Measurements from ENCODE around the gene EPGN. TPM values are rescaled to one million over a fixed set of nuclear protein-coding genes. Genes with fewer than 3 reads are reported as not detected.

Gene EPGN
- total and polyA plus RNA-seq, 12 donors: 0.07 to 0.46 (median 0.44) TPM; not detected in 9

DNA sequence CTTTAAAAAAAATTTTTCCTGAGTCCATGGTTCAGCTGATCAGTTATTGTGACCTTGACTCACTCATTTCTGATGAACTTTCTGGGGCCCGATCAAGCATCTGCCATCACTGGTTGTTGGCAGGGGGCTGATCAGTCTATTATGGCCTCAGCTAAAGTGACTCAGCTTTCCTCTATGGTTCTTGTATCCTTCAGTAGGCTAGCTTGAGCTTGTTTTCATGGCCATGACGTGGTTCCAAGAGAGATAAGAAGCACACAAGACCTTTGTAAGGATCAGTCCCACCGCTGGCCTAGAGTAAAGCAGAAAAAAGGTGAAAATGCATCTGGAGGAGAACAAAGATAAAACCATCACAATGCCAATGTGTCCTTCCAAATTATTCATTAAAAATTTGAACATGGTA lies 29.8 kb upstream of the EPGN start:
- Histone ChIP-seq H3K4me3 (no peak overlapping the region), H3K9me3 (replicated peaks in 1 of 3) (no peaks in the 10 kb centered on the region), H3K4me1 (replicated peaks in 1 of 2) (no peaks in the 10 kb centered on the region), H3K36me3 (replicated peaks in 1 of 2) (no peaks in the 10 kb centered on the region), H3K27ac (no peak overlapping the region), H3K27me3 (no peaks in the 10 kb centered on the region)
- TF ChIP-seq, protein P1, sequence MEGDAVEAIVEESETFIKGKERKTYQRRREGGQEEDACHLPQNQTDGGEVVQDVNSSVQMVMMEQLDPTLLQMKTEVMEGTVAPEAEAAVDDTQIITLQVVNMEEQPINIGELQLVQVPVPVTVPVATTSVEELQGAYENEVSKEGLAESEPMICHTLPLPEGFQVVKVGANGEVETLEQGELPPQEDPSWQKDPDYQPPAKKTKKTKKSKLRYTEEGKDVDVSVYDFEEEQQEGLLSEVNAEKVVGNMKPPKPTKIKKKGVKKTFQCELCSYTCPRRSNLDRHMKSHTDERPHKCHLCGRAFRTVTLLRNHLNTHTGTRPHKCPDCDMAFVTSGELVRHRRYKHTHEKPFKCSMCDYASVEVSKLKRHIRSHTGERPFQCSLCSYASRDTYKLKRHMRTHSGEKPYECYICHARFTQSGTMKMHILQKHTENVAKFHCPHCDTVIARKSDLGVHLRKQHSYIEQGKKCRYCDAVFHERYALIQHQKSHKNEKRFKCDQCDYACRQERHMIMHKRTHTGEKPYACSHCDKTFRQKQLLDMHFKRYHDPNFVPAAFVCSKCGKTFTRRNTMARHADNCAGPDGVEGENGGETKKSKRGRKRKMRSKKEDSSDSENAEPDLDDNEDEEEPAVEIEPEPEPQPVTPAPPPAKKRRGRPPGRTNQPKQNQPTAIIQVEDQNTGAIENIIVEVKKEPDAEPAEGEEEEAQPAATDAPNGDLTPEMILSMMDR (IDR thresholded peaks at IDR 0.05): no peak
- TF ChIP-seq POLR2A (IDR thresholded peaks at IDR 0.05): no peak
- 47 to 57% (median 49%) methylated on average over 3 of the region's 3 CpGs for WGBS, 4 donors
- intact Hi-C loops (cut with DNase I): no loop called here
- DNase-seq: peak in 4 of 7 donors; percentile 12 to 23 (median 20)

DNA sequence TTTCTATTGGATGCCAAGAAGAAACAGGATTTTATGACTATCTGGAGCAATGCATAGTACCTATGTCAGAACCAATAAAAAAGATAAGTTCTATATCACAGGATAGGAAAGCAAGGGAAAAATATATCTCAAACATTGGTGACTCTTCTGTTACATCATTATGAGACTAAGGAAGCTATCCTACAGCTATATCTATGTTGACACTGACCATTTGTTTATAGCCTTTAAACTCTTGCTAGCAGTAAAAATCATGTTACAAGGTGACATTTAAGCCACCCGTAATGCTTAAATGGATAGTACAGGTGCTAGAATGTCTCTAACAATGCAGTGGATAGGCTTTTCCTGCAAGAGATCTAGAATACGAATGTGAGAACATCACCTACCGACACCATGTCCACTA lies 28.6 kb upstream of the EPGN start:
- no peak overlapping the region for H3K27ac ChIP-seq
- no peak overlapping the region for H3K4me3 ChIP-seq
- H3K36me3 ChIP-seq (replicated peaks in 1 of 2): no peaks in the 10 kb centered on the region
- H3K4me1 ChIP-seq (replicated peaks in 1 of 2): no peaks in the 10 kb centered on the region
- DNase-seq: no peak
- no peaks in the 10 kb centered on the region for H3K9me3 ChIP-seq (replicated peaks in 1 of 3)
- intact Hi-C loops (cut with DNase I): no loop called here
- H3K27me3 ChIP-seq: no peaks in the 10 kb centered on the region
- WGBS, 4 donors: 87 to 96% (median 94%) methylated on average over 3 of the region's 3 CpGs
- TF ChIP-seq, protein P1 (IDR thresholded peaks at IDR 0.05): no peak
- no peak for TF ChIP-seq POLR2A (IDR thresholded peaks at IDR 0.05)

DNA sequence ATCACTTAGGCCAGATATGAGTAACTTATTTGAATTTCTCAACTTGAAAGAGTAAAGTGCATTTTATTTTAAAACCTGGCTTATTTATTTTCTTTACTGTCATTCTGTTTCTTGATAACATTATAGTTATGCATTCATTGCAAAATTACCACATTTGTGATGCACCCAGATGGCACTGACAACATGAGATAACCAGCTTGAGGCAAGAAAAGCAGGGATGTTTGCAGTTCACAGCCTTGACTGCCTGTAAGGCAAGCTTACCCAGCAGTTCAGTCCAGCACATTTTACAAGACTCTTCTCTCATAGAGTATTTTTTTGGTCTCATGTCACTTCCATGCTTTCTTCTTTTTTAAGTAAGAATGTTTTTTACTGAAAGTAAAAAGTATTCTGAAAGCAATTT lies 25.3 kb upstream of the EPGN start:
- intact Hi-C loops (cut with DNase I): no loop called here
- H3K4me1 ChIP-seq (replicated peaks in 1 of 2): no peaks in the 10 kb centered on the region
- no peaks in the 10 kb centered on the region for H3K27me3 ChIP-seq
- no peaks in the 10 kb centered on the region for H3K36me3 ChIP-seq (replicated peaks in 1 of 2)
- no peak overlapping the region for H3K4me3 ChIP-seq
- DNase-seq: peak in 1 of 7 donors; percentile 21
- TF ChIP-seq, protein P1 (IDR thresholded peaks at IDR 0.05): no peak
- TF ChIP-seq POLR2A (IDR thresholded peaks at IDR 0.05): no peak
- no peak overlapping the region for H3K27ac ChIP-seq
- H3K9me3 ChIP-seq (replicated peaks in 1 of 3): no peaks in the 10 kb centered on the region

DNA sequence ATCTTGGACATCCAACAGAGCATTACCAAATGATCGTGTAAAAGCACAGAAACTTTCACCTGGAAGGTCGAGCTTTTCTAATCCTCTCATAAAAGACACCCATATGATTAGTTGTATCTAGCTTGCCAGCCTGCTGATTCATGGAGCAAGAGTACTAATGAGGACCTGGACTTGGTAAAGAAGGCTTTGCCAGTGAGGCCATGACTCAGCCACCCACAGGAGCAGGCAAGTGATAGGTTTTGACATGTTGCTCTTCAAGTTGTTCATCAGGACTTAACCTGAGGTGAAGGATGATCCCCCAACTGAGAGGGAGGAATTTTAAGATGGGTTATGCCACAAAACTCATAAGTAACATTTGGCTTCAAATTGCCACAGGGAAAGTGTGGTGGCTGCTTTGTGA lies 24.7 kb upstream of the EPGN start:
- WGBS, 4 donors: 61 to 72% (median 67%) methylated on average over 2 of the region's 2 CpGs
- no peak for TF ChIP-seq POLR2A (IDR thresholded peaks at IDR 0.05)
- TF ChIP-seq, protein P1 (IDR thresholded peaks at IDR 0.05): no peak
- H3K4me1 ChIP-seq (replicated peaks in 1 of 2): no peaks in the 10 kb centered on the region
- H3K4me3 ChIP-seq: no peak overlapping the region
- H3K27ac ChIP-seq: no peak overlapping the region
- no peaks in the 10 kb centered on the region for H3K9me3 ChIP-seq (replicated peaks in 1 of 3)
- H3K27me3 ChIP-seq: no peaks in the 10 kb centered on the region
- intact Hi-C loops (cut with DNase I): no loop called here
- peak in 4 of 7 donors; percentile 13 to 48 (median 22) for DNase-seq
- H3K36me3 ChIP-seq (replicated peaks in 1 of 2): no peaks in the 10 kb centered on the region
